CD4-positive, alpha-beta T cell (primary cell): ENCODE results near the gene SAA1. TPM values are rescaled to one million over a fixed set of nuclear protein-coding genes. Genes with fewer than 3 reads are reported as not detected.

Source experiments
- ATAC-seq: fragments of 200-7000 bp; cut with Tn5 transposase; one replicate; pipeline ENCODE4 v1.10.0; 2022; ENCODE audit warnings: mild to moderate bottlenecking; ENCODE audit not compliant: poor library complexity
- CTCF ChIA-PET: fragments of 350-600 bp; sonication (Branson Sonifier 250); formaldehyde crosslinking; loops from one replicate; lab custom pipeline; 2021; ENCODE audit warnings: antibody characterized with exemption, inconsistent platforms; lab: Charles Lee
- POLR2A ChIA-PET: fragments of 350-600 bp; sonication (Branson Sonifier 250); formaldehyde crosslinking; loops from one replicate; lab custom pipeline; 2021; ENCODE audit warnings: antibody characterized with exemption, inconsistent platforms; lab: Charles Lee
- DNase-seq, 14 experiments: peaks; one replicate each; pipeline ENCODE4 v3.0.0-alpha.2; 2013 to 2020; ENCODE audit warnings: mixed read lengths in 2 of 14
- H3K27ac ChIP-seq, 2 donors: one replicate each; pipeline versions ENCODE4 v1.5.1 to v1.7.0; 2013; ENCODE audit warnings: low read length in 2 of 2, low read depth in 1 of 2, mild to moderate bottlenecking in 1 of 2
- H3K27me3 ChIP-seq, 2 experiments: 1 replicate in 1 of 2; 2 replicates in 1 of 2; pipeline versions ENCODE4 v1.6.1 to v1.7.0; 2013; ENCODE audit warnings: low read length in 2 of 2, control low read depth in 1 of 2, mild to moderate bottlenecking in 1 of 2, moderate library complexity in 1 of 2; ENCODE audit not compliant: insufficient read depth in 2 of 2, control insufficient read depth in 1 of 2
- H3K36me3 ChIP-seq: one replicate; pipeline ENCODE4 v1.6.1; 2013; ENCODE audit warnings: low read length, control low read depth; ENCODE audit not compliant: insufficient read depth
- H3K4me1 ChIP-seq: one replicate; pipeline ENCODE4 v1.6.1; 2013; ENCODE audit warnings: low read length, control low read depth; ENCODE audit not compliant: insufficient read depth
- H3K4me3 ChIP-seq: one replicate; pipeline ENCODE4 v1.5.1; 2013; ENCODE audit warnings: mild to moderate bottlenecking, low read length, moderate library complexity
- H3K9me3 ChIP-seq, 2 experiments: 1 replicate in 1 of 2; 2 replicates in 1 of 2; pipeline versions ENCODE4 v1.6.1 to v1.7.0; 2013; ENCODE audit warnings: low read length in 2 of 2, mild to moderate bottlenecking in 2 of 2, control low read depth in 1 of 2, moderate library complexity in 1 of 2; ENCODE audit not compliant: control insufficient read depth in 1 of 2, insufficient read depth in 1 of 2
- H3K27ac Mint-ChIP-seq: one replicate; pipeline ENCODE4 v1.8.0; 2020; ENCODE audit warnings: mixed read lengths
- H3K27me3 Mint-ChIP-seq: one replicate; pipeline ENCODE4 v1.8.0; 2021; ENCODE audit warnings: mixed read lengths
- H3K36me3 Mint-ChIP-seq: one replicate; pipeline ENCODE4 v1.8.0; 2021; ENCODE audit warnings: low read depth, mixed read lengths
- H3K4me1 Mint-ChIP-seq: one replicate; pipeline ENCODE4 v1.8.0; 2021; ENCODE audit warnings: low read depth, mixed read lengths
- H3K4me3 Mint-ChIP-seq: one replicate; pipeline ENCODE4 v1.8.0; 2020; ENCODE audit warnings: mild to moderate bottlenecking, mixed read lengths
- H3K9me3 Mint-ChIP-seq: one replicate; pipeline ENCODE4 v1.8.0; 2020; ENCODE audit warnings: mixed read lengths
- CTCF ChIP-seq: fragments of 200-600 bp; IDR thresholded peaks from one replicate; pipeline ENCODE4 v1.8.0; 2022; ENCODE audit warnings: antibody characterized with exemption, mild to moderate bottlenecking
- intact Hi-C, 2 experiments: fragments of 100-400 bp; cut with DNase I in 1 of 2; cut with micrococcal nuclease in 1 of 2; formaldehyde crosslinking; loops; one replicate each; pipeline versions ENCODE4 v1.15.1 to v1.9.0; 2023 to 2025; cut with DNase I, micrococcal nuclease
- total RNA-seq, 174 experiments: library from RNA in 2 of 174; stranded (reverse) in 2 of 174; gene quantifications; one replicate each; pipeline ENCODE4 v1.2.3 and lab custom pipeline; 2021 to 2026

The SAA1 gene
- total RNA-seq, 2 experiments from 2014 or later = not detected

GRCh38 chr11:18294862-18295261 is 28.8 kb downstream of the SAA1 start:
- H3K9me3 Mint-ChIP-seq = no peaks in the 10 kb centered on the region
- Histone ChIP-seq H3K27ac (no peak overlapping the region), H3K36me3 (peaks cover 79% of the 10 kb centered on the region), H3K4me3 (no peak overlapping the region), H3K4me1 (no peaks in the 10 kb centered on the region), H3K27me3 (no peaks in the 10 kb centered on the region), H3K9me3 (no peaks in the 10 kb centered on the region)
- H3K27me3 Mint-ChIP-seq = no peaks in the 10 kb centered on the region
- ATAC-seq (no peak), DNase-seq (no peak)
- TF ChIP-seq CTCF = no peak
- intact Hi-C loops = loop anchor here in 1 of 2 experiments (10.0 kb wide), 1 partner anchor 200 kb away; no protein-coding TSS in a partner anchor
- H3K4me3 Mint-ChIP-seq = no peak overlapping the region
- H3K27ac Mint-ChIP-seq = no peak overlapping the region
- H3K4me1 Mint-ChIP-seq = no peaks in the 10 kb centered on the region
- POLR2A ChIA-PET = no interaction called here
- CTCF ChIA-PET = no interaction called here
- peaks cover 90% of the 10 kb centered on the region for H3K36me3 Mint-ChIP-seq

- no peaks in the 10 kb centered on the region for H3K27me3 Mint-ChIP-seq
- H3K27ac Mint-ChIP-seq = no peak overlapping the region
- Histone ChIP-seq H3K36me3 (peaks cover 81% of the 10 kb centered on the region), H3K4me3 (no peak overlapping the region), H3K9me3 (no peaks in the 10 kb centered on the region), H3K4me1 (no peaks in the 10 kb centered on the region), H3K27ac (no peak overlapping the region), H3K27me3 (no peaks in the 10 kb centered on the region)
- POLR2A ChIA-PET = interaction anchor here (0.6 kb wide), 1 partner anchor 8 kb away, joined by 3 read pairs; no protein-coding TSS in a partner anchor
- no peak for ATAC-seq
- CTCF ChIA-PET = no interaction called here
- H3K36me3 Mint-ChIP-seq = peaks cover 90% of the 10 kb centered on the region
- H3K9me3 Mint-ChIP-seq = no peaks in the 10 kb centered on the region
- no peak for DNase-seq
- intact Hi-C loops = loop anchor here in 1 of 2 experiments (10.0 kb wide), 1 partner anchor 199 kb away; no protein-coding TSS in a partner anchor
- H3K4me3 Mint-ChIP-seq = no peak overlapping the region
- H3K4me1 Mint-ChIP-seq = no peaks in the 10 kb centered on the region
- TF ChIP-seq CTCF = no peak
Measured at GRCh38 chr11:18295316-18295715, 29.3 kb downstream of the SAA1 start.

- CTCF ChIA-PET = no interaction called here
- no peak overlapping the region for H3K27ac Mint-ChIP-seq
- no peak for TF ChIP-seq CTCF
- no peaks in the 10 kb centered on the region for H3K27me3 Mint-ChIP-seq
- peaks cover 94% of the 10 kb centered on the region for H3K36me3 Mint-ChIP-seq
- Histone ChIP-seq H3K27me3 (no peaks in the 10 kb centered on the region), H3K4me1 (no peaks in the 10 kb centered on the region), H3K27ac (no peak overlapping the region), H3K9me3 (no peaks in the 10 kb centered on the region), H3K4me3 (no peak overlapping the region), H3K36me3 (peaks cover 76% of the 10 kb centered on the region)
- ATAC-seq (no peak), DNase-seq (no peak)
- intact Hi-C loops = loop anchor here in 1 of 2 experiments (10.0 kb wide), 2 partner anchors 195 to 435 kb away; no protein-coding TSS in a partner anchor
- no peaks in the 10 kb centered on the region for H3K4me1 Mint-ChIP-seq
- no peaks in the 10 kb centered on the region for H3K9me3 Mint-ChIP-seq
- H3K4me3 Mint-ChIP-seq = no peak overlapping the region
- POLR2A ChIA-PET = no interaction called here
Measured at GRCh38 chr11:18299721-18300120, 33.7 kb downstream of the SAA1 start.
